Activated T-helper 1 cell treated with anti-CD3 and anti-CD28 coated beads, Interleukin-2, amount 50 U/mL, for 16 hours (primary cell): ENCODE results near the gene ACO1.
"Not testable (repeated sequence)": the region's sequence is repeated elsewhere in the genome, so short reads cannot be mapped to it uniquely, and the experiment has no call there.

Experiments used
- DNase-seq, 2 donors: peaks; one replicate each; pipeline ENCODE4 v3.0.0-alpha.2; 2020; ENCODE audit warnings: low read depth in 1 of 2, low spot score in 1 of 2

The ACO1 gene

GRCh38 chr9:32384364-32385151 lies at the start of gene ACO1:
TSS of gene ACO1 (plus strand) at chr9:32384643. CDS start at chr9:32405507, 20,864 bp downstream.
- DNase-seq: peak; percentile 68 to 80

GRCh38 chr9:32334916-32335895 lies 49.2 kb upstream of the ACO1 start:
- DNase-seq: no peak

GRCh38 chr9:32339424-32339823 lies 45.0 kb upstream of the ACO1 start:
- no peak for DNase-seq

GRCh38 chr9:32340361-32340760 lies 44.1 kb upstream of the ACO1 start:
- DNase-seq: no peak

GRCh38 chr9:32344551-32345182 lies 39.8 kb upstream of the ACO1 start:
- DNase-seq: no peak

- no peak for DNase-seq
Observed at GRCh38 chr9:32345243-32345642, 39.2 kb upstream of the ACO1 start.

GRCh38 chr9:32347571-32347970 lies 36.9 kb upstream of the ACO1 start:
- no peak for DNase-seq

GRCh38 chr9:32348106-32348695 lies 36.2 kb upstream of the ACO1 start:
- no peak for DNase-seq

GRCh38 chr9:32349013-32349412 lies 35.4 kb upstream of the ACO1 start:
- no peak for DNase-seq

GRCh38 chr9:32350682-32351081 lies 33.8 kb upstream of the ACO1 start:
- no peak for DNase-seq

- DNase-seq: no peak
Observed at GRCh38 chr9:32351845-32352244, 32.6 kb upstream of the ACO1 start.

- not testable (repeated sequence) for DNase-seq
Observed at GRCh38 chr9:32353476-32353875, 31.0 kb upstream of the ACO1 start.

- no peak for DNase-seq
Observed at GRCh38 chr9:32359452-32359851, 25.0 kb upstream of the ACO1 start.

GRCh38 chr9:32360983-32361673 lies 23.3 kb upstream of the ACO1 start:
- DNase-seq: no peak

GRCh38 chr9:32371279-32371678 lies 13.2 kb upstream of the ACO1 start:
- no peak for DNase-seq

- DNase-seq: no peak
Observed at GRCh38 chr9:32371679-32372078, 12.8 kb upstream of the ACO1 start.

- DNase-seq: no peak
Observed at GRCh38 chr9:32376285-32376684, 8.2 kb upstream of the ACO1 start.

GRCh38 chr9:32378496-32378895 lies 5.9 kb upstream of the ACO1 start:
- DNase-seq: peak in 1 of 2 donors; percentile 2

- DNase-seq: peak in 1 of 2 donors; percentile 4
Observed at GRCh38 chr9:32378993-32379729, 5.3 kb upstream of the ACO1 start.

- no peak for DNase-seq
Observed at GRCh38 chr9:32380944-32381343, 3.5 kb upstream of the ACO1 start.
